ENCODE measurements around the gene IL17RD. TPM values are rescaled to one million over a fixed set of nuclear protein-coding genes. Genes with fewer than 3 reads are reported as not detected.
A peak's percentile ranks its signal among the peaks of the same experiment; 100 is the strongest.
"Not testable (repeated sequence)": the region's sequence is repeated elsewhere in the genome, so short reads cannot be mapped to it uniquely, and the experiment has no call there.

IL17RD gene
- total RNA-seq, 1 donor from 2014 or later = 0.13 TPM

- DNase-seq (ENCODE audit: low spot score) = no peak
These were observed 70.6 kb downstream of the IL17RD start for GRCh38 chr3:57094575-57094974.

GRCh38 chr3:57093971-57094535, 71.1 kb downstream of the IL17RD start:
- DNase-seq (ENCODE audit: low spot score) = no peak
- no peak for ATAC-seq

More at GRCh38 chr3:57094575-57094974, 70.6 kb downstream of the IL17RD start:
- no peak for ATAC-seq

GRCh38 chr3:57093489-57093888, 71.7 kb downstream of the IL17RD start:
- ATAC-seq = no peak
- no peak for DNase-seq (ENCODE audit: low spot score)

- DNase-seq (ENCODE audit: low spot score) (no peak), ATAC-seq (no peak)
These were observed 73.5 kb downstream of the IL17RD start for GRCh38 chr3:57091521-57092273.

- ATAC-seq = no peak
- no peak for DNase-seq (ENCODE audit: low spot score)
These were observed 76.1 kb downstream of the IL17RD start for GRCh38 chr3:57089043-57089442.

GRCh38 chr3:57088503-57088902, 76.7 kb downstream of the IL17RD start:
- no peak for ATAC-seq
- DNase-seq (ENCODE audit: low spot score) = no peak

- ATAC-seq (no peak), DNase-seq (ENCODE audit: low spot score) (no peak)
These were observed 77.6 kb downstream of the IL17RD start for GRCh38 chr3:57087361-57088092.

- no peak for DNase-seq (ENCODE audit: low spot score)
These were observed 79.0 kb downstream of the IL17RD start for GRCh38 chr3:57086201-57086600.

GRCh38 chr3:57085211-57085610, 79.9 kb downstream of the IL17RD start:
- ATAC-seq = no peak
- no peak for DNase-seq (ENCODE audit: low spot score)

More at GRCh38 chr3:57086201-57086600, 79.0 kb downstream of the IL17RD start:
- no peak for ATAC-seq

GRCh38 chr3:57083266-57083995, 81.7 kb downstream of the IL17RD start:
- not testable (repeated sequence) for DNase-seq (ENCODE audit: low spot score); ATAC-seq

GRCh38 chr3:57082481-57082880, 82.7 kb downstream of the IL17RD start:
- DNase-seq (ENCODE audit: low spot score) (no peak), ATAC-seq (no peak)

GRCh38 chr3:57081173-57081572, 84.0 kb downstream of the IL17RD start:
- DNase-seq (ENCODE audit: low spot score) (no peak), ATAC-seq (no peak)

GRCh38 chr3:57080171-57080570, 85.0 kb downstream of the IL17RD start:
- DNase-seq (ENCODE audit: low spot score) (no peak), ATAC-seq (no peak)

- ATAC-seq = no peak
- no peak for DNase-seq (ENCODE audit: low spot score)
These were observed 85.7 kb downstream of the IL17RD start for GRCh38 chr3:57079474-57079831.

- DNase-seq (ENCODE audit: low spot score) (peak; percentile 47), ATAC-seq (peak; percentile 66)
These were observed 86.3 kb downstream of the IL17RD start for GRCh38 chr3:57078635-57079473.

- DNase-seq (ENCODE audit: low spot score) (no peak), ATAC-seq (peak; percentile 59)
These were observed 86.9 kb downstream of the IL17RD start for GRCh38 chr3:57078344-57078634.

GRCh38 chr3:57077630-57078343, 87.4 kb downstream of the IL17RD start:
- no peak for ATAC-seq

GRCh38 chr3:57076422-57076951, 88.7 kb downstream of the IL17RD start:
- ATAC-seq (no peak), DNase-seq (ENCODE audit: low spot score) (no peak)

More at GRCh38 chr3:57077630-57078343, 87.4 kb downstream of the IL17RD start:
- no peak for DNase-seq (ENCODE audit: low spot score)

- ATAC-seq (no peak), DNase-seq (ENCODE audit: low spot score) (no peak)
These were observed 91.0 kb downstream of the IL17RD start for GRCh38 chr3:57074135-57074534.

- no peak for DNase-seq (ENCODE audit: low spot score)
- no peak for ATAC-seq
These were observed 91.5 kb downstream of the IL17RD start for GRCh38 chr3:57073628-57074027.

Data from left lobe of liver (tissue), 2 donors.